PC-9 (cell line): ENCODE measurements around the gene PXMP2.

Experiments
- CTCF ChIP-seq: fragments of 200-600 bp; sonication (generic); conservative IDR thresholded peaks from 2 replicates; pipeline ENCODE4 v1.6.1; 2017; ENCODE audit warnings: mixed run types, antibody characterized with exemption, mild to moderate bottlenecking, moderate library complexity
- EZH2 ChIP-seq: fragments of 200-600 bp; sonication (generic); IDR thresholded peaks from 2 replicates; pipeline ENCODE4 v1.8.0; 2017; ENCODE audit warnings: antibody characterized with exemption, low read depth

- TF ChIP-seq CTCF (no peak), EZH2 (no peak)
Observed at GRCh38 chr12:132746613-132747012, 59.2 kb downstream of the PXMP2 start.
